Psoas muscle (tissue), 8 donors: ENCODE measurements around the gene TBCD. TPM values are rescaled to one million over a fixed set of nuclear protein-coding genes. Genes with fewer than 3 reads are reported as not detected.

Experiments used
- ATAC-seq, 4 donors: fragments of 200-7000 bp; cut with Tn5 transposase; one replicate each; pipeline ENCODE4 v1.9.1; 2020; ENCODE audit warnings: moderate library complexity in 3 of 4, mild to moderate bottlenecking in 2 of 4
- DNase-seq, 2 donors: peaks; one replicate each; pipeline ENCODE4 v3.0.0-alpha.2; 2020
- H3K27ac ChIP-seq: fragments of 200-600 bp; one replicate; pipeline ENCODE4 v1.8.0; 2022
- H3K27me3 ChIP-seq, 3 donors: fragments of 200-600 bp in 1 of 3; one replicate each; pipeline versions ENCODE4 v1.6.1 to v1.8.0; 2013 to 2022; ENCODE audit warnings: low read length in 2 of 3, mild to moderate bottlenecking in 2 of 3, moderate library complexity in 1 of 3; ENCODE audit not compliant: insufficient read depth in 3 of 3
- H3K36me3 ChIP-seq, 2 donors: fragments of 200-600 bp in 1 of 2; one replicate each; pipeline versions ENCODE4 v1.6.1 to v1.8.0; 2013 to 2022; ENCODE audit warnings: low read depth in 1 of 2, mild to moderate bottlenecking in 1 of 2, moderate library complexity in 1 of 2; ENCODE audit not compliant: insufficient read depth in 1 of 2
- H3K4me1 ChIP-seq: fragments of 200-600 bp; one replicate; pipeline ENCODE4 v1.8.0; 2022
- H3K4me3 ChIP-seq: fragments of 200-600 bp; one replicate; pipeline ENCODE4 v1.8.0; 2022; ENCODE audit warnings: mild to moderate bottlenecking
- H3K9me3 ChIP-seq: fragments of 200-600 bp; one replicate; pipeline ENCODE4 v1.8.0; 2022
- CTCF ChIP-seq: fragments of 200-600 bp; IDR thresholded peaks from one replicate; pipeline ENCODE4 v1.8.0; 2022; ENCODE audit warnings: antibody characterized with exemption
- WGBS, 3 donors: extraction: QIAGEN DNeasy Blood & Tissue Kit; methylation state at CpG; one replicate each; pipeline versions ENCODE4 v1.1.6 to v1.1.7; 2013; 5-methylcytosine and 5-hydroxymethylcytosine counted together
- intact Hi-C, 2 donors: fragments of 100-400 bp; cut with DNase I; formaldehyde crosslinking; loops; one replicate each; pipeline versions ENCODE4 v1.11.0 to v1.14.2; 2022
- polyA plus RNA-seq, 3 donors: library from polyadenylated mRNA; stranded (reverse); fragments of 200-250 nt; gene quantifications; one replicate each; pipeline ENCODE4 v1.2.3, GENCODE V29; 2013
- total RNA-seq, 4 donors: library from RNA; stranded (reverse); fragmentation: NEBNext Ultra II Directional in 2 of 4; extraction: Animal tissue kit (Norgen Biotek cat#: 25700) in 2 of 4; gene quantifications; one replicate each; pipeline versions ENCODE4 v1.2.1 to v1.2.4, GENCODE V29; 2021 to 2023
- donor health status: healthy with polysubstance abuse.
- donor health status: DM: no; HTN: no; CAD: no; lungs with moderate emphysema.
- donor health status: Bipolar disorder and iron deficiency.
- donor health status: healthy.
- donor health status: DM: yes; HTN: yes; CAD: no.
- donor health status: DM: no; HTN: no; CAD: no.
- donor health status: DM: no; HTN: no; CAD: no.
- donor health status: DM: yes; HTN: yes; CAD: no.

The TBCD gene
- total and polyA plus RNA-seq, 7 donors = 28.2 to 65.0 (median 36.5) TPM

DNA sequence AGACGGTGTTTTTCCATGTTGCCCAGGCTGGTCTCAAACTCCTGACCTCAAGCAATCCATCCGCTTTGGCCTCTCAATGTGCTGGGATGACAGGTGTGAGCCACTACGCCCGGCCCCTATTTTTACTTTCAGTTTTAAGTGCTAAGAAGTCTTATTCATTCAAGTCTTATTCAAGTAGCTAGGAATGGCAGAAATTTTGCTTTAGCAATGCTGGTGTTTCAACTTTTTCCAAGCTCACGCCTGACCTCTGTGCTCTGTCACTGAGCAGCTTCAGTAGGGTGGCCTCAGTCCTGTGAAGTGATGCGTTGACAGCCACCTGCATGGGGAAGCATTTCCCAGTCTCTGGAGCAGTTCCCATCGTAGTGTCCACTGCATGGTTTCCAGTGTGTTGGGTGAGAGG, 75.1 kb downstream of the TBCD start:
- H3K27me3 ChIP-seq = no peaks in the 10 kb centered on the region
- intact Hi-C loops = no loop called here
- no peaks in the 10 kb centered on the region for H3K9me3 ChIP-seq
- ATAC-seq (no peak), DNase-seq (no peak)
- no peak overlapping the region for H3K27ac ChIP-seq
- no peaks in the 10 kb centered on the region for H3K4me1 ChIP-seq
- TF ChIP-seq CTCF = no peak
- peaks cover 0 to 7% of the 10 kb centered on the region in 2 donors for H3K36me3 ChIP-seq
- 89 to 93% (median 91%) methylated on average over 7 of the region's 7 CpGs for WGBS, 3 donors
- H3K4me3 ChIP-seq = no peak overlapping the region

- TF ChIP-seq CTCF = no peak
- H3K4me1 ChIP-seq = no peaks in the 10 kb centered on the region
- peaks cover 0 to 7% of the 10 kb centered on the region in 2 donors for H3K36me3 ChIP-seq
- no peaks in the 10 kb centered on the region for H3K9me3 ChIP-seq
- ATAC-seq (no peak), DNase-seq (no peak)
- no peak overlapping the region for H3K4me3 ChIP-seq
- intact Hi-C loops = no loop called here
- no peak overlapping the region for H3K27ac ChIP-seq
- 96 to 98% (median 96%) methylated on average over 26 of the region's 26 CpGs for WGBS, 3 donors
- no peaks in the 10 kb centered on the region for H3K27me3 ChIP-seq
Observed at GRCh38 chr17:82828875-82829487, 77.1 kb downstream of the TBCD start.

GRCh38 chr17:82830249-82830661, 78.4 kb downstream of the TBCD start:
- H3K9me3 ChIP-seq = no peaks in the 10 kb centered on the region
- peak; percentile 37 to 72 (median 48) for ATAC-seq
- no peak overlapping the region for H3K27ac ChIP-seq
- no peaks in the 10 kb centered on the region for H3K4me1 ChIP-seq
- intact Hi-C loops = no loop called here
- 23 to 36% (median 32%) methylated on average over 22 of the region's 22 CpGs for WGBS, 3 donors
- TF ChIP-seq CTCF = no peak
- peaks cover 0 to 7% of the 10 kb centered on the region in 2 donors for H3K36me3 ChIP-seq
- H3K4me3 ChIP-seq = peak overlapping the region; percentile 52
- DNase-seq = peak; percentile 82 to 86
- H3K27me3 ChIP-seq = no peaks in the 10 kb centered on the region

- DNase-seq (no peak), ATAC-seq (no peak)
- intact Hi-C loops = no loop called here
- Histone ChIP-seq H3K36me3 (peaks cover 0 to 7% of the 10 kb centered on the region in 2 donors), H3K27ac (no peak overlapping the region), H3K4me1 (no peaks in the 10 kb centered on the region), H3K27me3 (no peaks in the 10 kb centered on the region), H3K4me3 (peak overlapping the region; percentile 52), H3K9me3 (no peaks in the 10 kb centered on the region)
- 83 to 89% (median 86%) methylated on average over 29 of the region's 29 CpGs for WGBS, 3 donors
- no peak for TF ChIP-seq CTCF
Observed at GRCh38 chr17:82831041-82831817, 79.4 kb downstream of the TBCD start.
